Heart right ventricle (tissue), 16 donors: ENCODE results near the gene SPACA7. TPM values are rescaled to one million over a fixed set of nuclear protein-coding genes. Genes with fewer than 3 reads are reported as not detected.
"Not testable (repeated sequence)": the region's sequence is repeated elsewhere in the genome, so short reads cannot be mapped to it uniquely, and the experiment has no call there.

Experiments used
- ATAC-seq, 8 donors: fragments of 200-7000 bp; cut with Tn5 transposase; one replicate each; pipeline ENCODE4 v1.9.1; 2020; ENCODE audit warnings: mild to moderate bottlenecking in 8 of 8, moderate library complexity in 8 of 8, moderate number of reproducible peaks in 1 of 8
- DNase-seq, 2 donors: peaks; one replicate each; pipeline ENCODE4 v3.0.0-alpha.2; 2020
- H3K27ac ChIP-seq, 10 donors: fragments of 200-600 bp; sonication (generic) in 2 of 10; one replicate each; pipeline versions ENCODE4 v1.5.0 to v1.8.0; 2020 to 2022; ENCODE audit warnings: mild to moderate bottlenecking in 3 of 10
- H3K27me3 ChIP-seq, 7 donors: fragments of 200-600 bp; one replicate each; pipeline ENCODE4 v1.8.0; 2021 to 2022; ENCODE audit warnings: mild to moderate bottlenecking in 2 of 7
- H3K36me3 ChIP-seq, 9 donors: fragments of 200-600 bp; sonication (generic) in 1 of 9; one replicate each; pipeline versions ENCODE4 v1.5.0 to v1.8.0; 2020 to 2022; ENCODE audit warnings: mild to moderate bottlenecking in 2 of 9
- H3K4me1 ChIP-seq, 9 donors: fragments of 200-600 bp; sonication (generic) in 1 of 9; one replicate each; pipeline versions ENCODE4 v1.5.0 to v1.8.0; 2020 to 2022; ENCODE audit warnings: mild to moderate bottlenecking in 4 of 9
- H3K4me3 ChIP-seq, 10 donors: fragments of 200-600 bp; sonication (generic) in 2 of 10; one replicate each; pipeline versions ENCODE4 v1.5.0 to v1.8.0; 2020 to 2022; ENCODE audit warnings: mild to moderate bottlenecking in 7 of 10, moderate library complexity in 2 of 10
- H3K9me3 ChIP-seq, 11 donors: fragments of 200-600 bp in 10 of 11; sonication (generic) in 2 of 11; one replicate each; pipeline versions ENCODE4 v1.5.0 to v1.8.0; 2013 to 2022; ENCODE audit warnings: mild to moderate bottlenecking in 2 of 11, control low read depth in 1 of 11, moderate library complexity in 1 of 11
- CTCF ChIP-seq, 9 donors: fragments of 200-600 bp; sonication (generic) in 2 of 9; IDR thresholded peaks; one replicate each; pipeline versions ENCODE4 v1.5.0 to v1.8.0; 2021 to 2022; ENCODE audit warnings: antibody characterized with exemption in 9 of 9, mild to moderate bottlenecking in 5 of 9, moderate library complexity in 1 of 9
- WGBS, 2 donors: extraction: QIAGEN DNeasy Blood & Tissue Kit; methylation state at CpG; one replicate each; pipeline ENCODE4 v1.1.7; 2013; ENCODE audit warnings: inconsistent platforms in 1 of 2; 5-methylcytosine and 5-hydroxymethylcytosine counted together
- intact Hi-C, 10 donors: fragments of 100-400 bp; cut with DNase I; formaldehyde crosslinking; loops; one replicate each; pipeline versions ENCODE4 v1.11.1 to v1.14.2; 2022
- polyA plus RNA-seq, 2 donors: library from polyadenylated mRNA; stranded (reverse); fragments of 200-250 nt; gene quantifications; one replicate each; pipeline ENCODE4 v1.2.3, GENCODE V29; 2013
- total RNA-seq, 10 donors: library from RNA; stranded (reverse); fragmentation: NEBNext Ultra II Directional in 3 of 10; extraction: Animal tissue kit (Norgen Biotek cat#: 25700) in 3 of 10; gene quantifications; one replicate each; pipeline versions ENCODE4 v1.2.1 to v1.2.4, GENCODE V29; 2021 to 2023
- donor health status: Arrhythmogenic right ventricular cardiomyopathy.
- donor health status: ischemic (EF 13 %, LVEDD 7.1; RV severe dilation, severe dysfunction).
- donor health status: healthy with polysubstance abuse.
- donor health status: DM: no; HTN: yes; CAD: no.
- donor health status: DM: no; HTN: no; CAD: no.
- donor health status: ischemic (EF 25% LVEDD 6.9; RV normal size, moderate dysfunction).
- donor health status: ischemic (EF 25% LVEDD 5.7; RV mildly dilated, moderate dysfunction).
- donor health status: healthy.
- donor health status: DM: yes; HTN: yes; CAD: no.
- donor health status: Ischemic cardiomyopathy.
- donor health status: ischemic (EF 35%, LVEDD 5.7; RV mildly dilated, moderate dysfunction).
- donor health status: nonischemic (EF 11% LVEDD 7.7; RV severe dilation, severe dysfunction).
- donor health status: DM: yes; HTN: yes; CAD: no.
- donor health status: PGD.
- donor health status: ischemic (EF 29% LVEDD 5.4; RV normal size, mild dysfunction).
- donor health status: nonischemic (EF 23%, LVEDD 6.1; RV moderate dilation, normal function).

The SPACA7 gene
- total and polyA plus RNA-seq, 12 donors: not detected

GRCh38 chr13:112374271-112374670, 1.9 kb upstream of the SPACA7 start:
- Histone ChIP-seq H3K4me3 (no peak overlapping the region), H3K27me3 (peaks cover 0 to 12% (median 0%) of the 10 kb centered on the region in 7 donors), H3K36me3 (no peaks in the 10 kb centered on the region), H3K9me3 (peaks cover 0 to 9% (median 0%) of the 10 kb centered on the region in 11 donors), H3K4me1 (no peaks in the 10 kb centered on the region), H3K27ac (no peak overlapping the region)
- ATAC-seq: no peak
- TF ChIP-seq CTCF (IDR thresholded peaks at IDR 0.05): no peak
- intact Hi-C loops: no loop called here
- 71 to 74% methylated on average over 10 of the region's 10 CpGs for WGBS, 2 donors
- no peak for DNase-seq

DNA sequence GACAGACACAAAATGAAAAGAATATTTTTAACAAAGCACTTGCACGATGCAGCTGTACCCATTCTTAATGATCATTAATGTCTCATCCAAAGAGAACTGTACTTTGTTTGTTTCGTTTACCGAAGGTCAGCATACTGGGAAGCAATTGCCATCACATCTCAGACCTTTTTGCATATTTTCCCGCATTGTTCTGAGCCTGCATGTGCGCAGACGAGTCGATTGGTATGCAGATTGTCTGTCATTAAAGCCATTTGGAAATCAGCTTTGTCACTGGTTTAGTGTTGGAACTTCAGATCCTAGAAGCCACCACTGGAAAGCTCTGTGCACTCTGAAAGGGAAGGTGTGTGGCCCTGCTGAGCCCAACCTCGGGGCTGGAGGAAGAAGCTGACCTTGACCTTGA, 15.6 kb downstream of the SPACA7 start:
- Histone ChIP-seq H3K9me3 (no peaks in the 10 kb centered on the region), H3K27ac (no peak overlapping the region), H3K27me3 (peaks cover 0 to 9% (median 0%) of the 10 kb centered on the region in 7 donors), H3K36me3 (no peaks in the 10 kb centered on the region), H3K4me1 (no peaks in the 10 kb centered on the region), H3K4me3 (no peak overlapping the region)
- WGBS, 2 donors: 78 to 81% methylated on average over 8 of the region's 8 CpGs
- ATAC-seq (no peak), DNase-seq (no peak)
- intact Hi-C loops: no loop called here
- TF ChIP-seq CTCF (IDR thresholded peaks at IDR 0.05): no peak

DNA sequence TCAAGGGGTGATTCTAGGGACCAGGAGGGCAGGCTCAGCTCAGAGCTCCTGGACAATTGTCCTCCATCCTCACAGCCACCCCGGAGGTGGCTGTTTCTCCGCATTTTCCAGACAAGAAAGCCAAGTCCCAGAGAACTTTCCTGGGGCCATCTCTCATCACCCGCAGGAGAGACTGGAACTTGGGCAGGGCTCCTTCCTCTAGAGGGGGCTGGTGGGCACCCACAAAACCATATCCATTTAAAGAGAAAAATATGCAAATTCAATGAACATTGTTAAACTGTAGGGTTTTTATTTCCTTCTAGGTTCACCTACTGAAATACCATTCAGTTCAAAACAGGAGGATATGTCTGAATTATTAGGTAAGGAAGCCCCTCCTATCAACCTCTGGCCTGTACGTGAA, 16.6 kb downstream of the SPACA7 start:
- DNase-seq: no peak
- H3K4me3 ChIP-seq: no peak overlapping the region
- no peak for TF ChIP-seq CTCF (IDR thresholded peaks at IDR 0.05)
- H3K27me3 ChIP-seq: peaks cover 0 to 14% (median 0%) of the 10 kb centered on the region in 7 donors
- WGBS, 2 donors: 70 to 79% methylated on average over 4 of the region's 4 CpGs
- H3K27ac ChIP-seq: no peak overlapping the region
- intact Hi-C loops: no loop called here
- no peaks in the 10 kb centered on the region for H3K36me3 ChIP-seq
- H3K9me3 ChIP-seq: no peaks in the 10 kb centered on the region
- no peak for ATAC-seq
- no peaks in the 10 kb centered on the region for H3K4me1 ChIP-seq

DNA sequence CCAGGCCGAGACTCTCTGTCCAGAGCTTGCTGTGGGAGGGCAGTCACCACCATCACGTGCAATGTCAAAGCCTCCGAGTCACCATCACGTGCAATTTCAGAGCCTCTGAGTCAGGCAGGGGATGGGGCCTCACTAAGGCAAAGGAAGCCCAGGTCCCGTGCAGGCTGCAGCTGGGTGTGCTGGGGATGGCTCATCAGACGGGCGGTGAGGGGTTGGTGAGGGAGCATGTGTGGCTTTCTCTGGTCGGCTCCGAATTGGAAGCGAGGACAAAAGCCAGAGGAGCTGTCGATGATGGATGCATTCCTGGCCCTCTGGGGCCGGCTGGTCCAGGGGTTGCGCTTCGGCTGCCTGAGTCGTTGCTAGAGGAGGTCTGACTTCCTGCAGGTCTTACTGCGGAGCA, 18.9 kb downstream of the SPACA7 start:
- H3K9me3 ChIP-seq, H3K4me1 ChIP-seq, intact Hi-C loops, H3K36me3 ChIP-seq, H3K27ac ChIP-seq, ATAC-seq, DNase-seq, H3K4me3 ChIP-seq: not testable (repeated sequence)
- peaks cover 0 to 18% (median 5%) of the 10 kb centered on the region in 7 donors for H3K27me3 ChIP-seq
- 54% methylated on average over 16 of the region's 16 CpGs for WGBS, 2 donors

GRCh38 chr13:112395941-112396340, 19.8 kb downstream of the SPACA7 start:
- H3K27ac ChIP-seq, H3K9me3 ChIP-seq, DNase-seq, intact Hi-C loops, H3K36me3 ChIP-seq, ATAC-seq, H3K4me3 ChIP-seq, H3K4me1 ChIP-seq: not testable (repeated sequence)
- peaks cover 0 to 18% (median 3%) of the 10 kb centered on the region in 7 donors for H3K27me3 ChIP-seq
- WGBS, 2 donors: 81 to 88% methylated on average over 10 to 13 of the region's 13 CpGs
